A549 (cell line): Measurements from ENCODE around the gene CASP10. TPM values are rescaled to one million over a fixed set of nuclear protein-coding genes. Genes with fewer than 3 reads are reported as not detected.

Source experiments
- ATAC-seq, 2 experiments: fragments of 200-7000 bp in 1 of 2; fragments of >200 bp in 1 of 2; cut with Nextera tagmentation in 1 of 2; cut with Tn5 transposase in 1 of 2; 3 replicates each; pipeline versions ENCODE4 v1.8.0 to v1.9.1; 2018 to 2020; ENCODE audit warnings: mild to moderate bottlenecking in 1 of 2, moderate library complexity in 1 of 2
- CTCF ChIA-PET: fragments of 300-600 bp; sonication (Branson Sonifier 250); formaldehyde crosslinking; extraction: SDS; loops from one replicate; lab custom pipeline; 2021; ENCODE audit warnings: antibody characterized with exemption, inconsistent platforms; lab: Yijun Ruan, JAX
- POLR2A ChIA-PET: fragments of 350-600 bp; formaldehyde crosslinking; extraction: SDS; loops from one replicate; lab custom pipeline; 2021; ENCODE audit warnings: antibody characterized with exemption, inconsistent platforms; lab: Yijun Ruan, JAX
- DNase-seq, 2 experiments: peaks; one replicate each; pipeline versions ENCODE4 v3.0.0 to v3.0.0-alpha.2; 2011 to 2016; ENCODE audit warnings: low read depth in 1 of 2, low spot score in 1 of 2
- FAIRE-seq: peaks from 2 replicates; lab custom pipeline; 2011; peaks lifted over from hg19 to GRCh38; lab: Jason Lieb, UNC
- H3K27ac ChIP-seq, 2 experiments: fragments of >200 bp; sonication (Bioruptor Twin); formaldehyde crosslinking; 3 replicates each; pipeline ENCODE4 v1.5.1; 2016 to 2017
- H3K4me1 ChIP-seq: fragments of >200 bp; sonication (Bioruptor Twin); formaldehyde crosslinking; 3 replicates; pipeline ENCODE4 v1.6.1; 2016
- H3K4me2 ChIP-seq: fragments of >200 bp; sonication (Bioruptor Twin); formaldehyde crosslinking; 3 replicates; pipeline ENCODE4 v1.6.1; 2016
- H3K4me3 ChIP-seq: fragments of >200 bp; sonication (Bioruptor Twin); formaldehyde crosslinking; 3 replicates; pipeline ENCODE4 v1.5.1; 2016
- H3K9me3 ChIP-seq: fragments of >200 bp; sonication (Bioruptor Twin); formaldehyde crosslinking; 3 replicates; pipeline ENCODE4 v1.6.1; 2016
- BCL3 ChIP-seq: fragments of >200 bp; sonication (Bioruptor Twin); formaldehyde crosslinking; IDR thresholded peaks from 3 replicates; pipeline ENCODE4 v1.6.1; 2016
- EP300 ChIP-seq, 2 experiments: fragments of >200 bp; sonication (Bioruptor Twin); formaldehyde crosslinking; IDR thresholded peaks; 2 replicates in 1 of 2; 3 replicates in 1 of 2; pipeline ENCODE4 v1.6.1; 2016 to 2017
- FOSB ChIP-seq: fragments of 250-450 bp; sonication (Bioruptor Pico); IDR thresholded peaks from 2 replicates; pipeline ENCODE4 v1.5.0; 2020; ENCODE audit warnings: mild to moderate bottlenecking, moderate library complexity
- HES2 ChIP-seq: fragments of >200 bp; sonication (Bioruptor Twin); formaldehyde crosslinking; IDR thresholded peaks from 2 replicates; pipeline ENCODE4 v1.6.1; 2016
- HOXB13 ChIP-seq: fragments of 250-450 bp; sonication (Bioruptor Pico); IDR thresholded peaks from 2 replicates; pipeline ENCODE4 v1.5.0; 2020; ENCODE audit warnings: low read depth, mild to moderate bottlenecking, moderate library complexity
- KDM1A ChIP-seq: fragments of 200-600 bp; sonication (generic); IDR thresholded peaks from 2 replicates; pipeline ENCODE4 v1.6.1; 2016; ENCODE audit warnings: low read depth, mild to moderate bottlenecking
- MAX ChIP-seq: IDR thresholded peaks from 2 replicates; pipeline ENCODE4 v1.6.1; 2012
- MYC ChIP-seq: IDR thresholded peaks from 2 replicates; pipeline ENCODE4 v1.6.1; 2012; ENCODE audit warnings: mild to moderate bottlenecking, inconsistent platforms, low read length, improper control_type of control experiment, borderline replicate concordance
- RAD21 ChIP-seq, 2 experiments: fragments of >200 bp in 1 of 2; sonication (Bioruptor Twin) in 1 of 2; formaldehyde crosslinking in 1 of 2; IDR thresholded peaks in 1 of 2; conservative IDR thresholded peaks in 1 of 2; 2 replicates in 1 of 2; 3 replicates in 1 of 2; pipeline ENCODE4 v1.6.1; 2012 to 2018; ENCODE audit warnings: inconsistent platforms in 1 of 2
- REST ChIP-seq: fragments of 200-600 bp; sonication (generic); IDR thresholded peaks from 2 replicates; pipeline ENCODE4 v1.6.1; 2016; ENCODE audit warnings: antibody characterized with exemption, mild to moderate bottlenecking, moderate library complexity
- TFCP2L1 ChIP-seq: fragments of 250-450 bp; sonication (Bioruptor Pico); IDR thresholded peaks from 2 replicates; pipeline ENCODE4 v1.5.0; 2021; ENCODE audit warnings: mild to moderate bottlenecking
- ZSCAN20 ChIP-seq: fragments of 250-450 bp; sonication (Bioruptor Pico); IDR thresholded peaks from 2 replicates; pipeline ENCODE4 v1.8.0; 2022; ENCODE audit warnings: mild to moderate bottlenecking, moderate library complexity
- WGBS: methylation state at CpG from one replicate; pipeline ENCODE4 v1.1.6; 2017; ENCODE audit errors: missing lambda C conversion rate; 5-methylcytosine and 5-hydroxymethylcytosine counted together
- polyA plus RNA-seq, 4 experiments: library from polyadenylated mRNA; depleted of rRNA in 3 of 4; stranded (reverse); fragments of >200 nt; fragmentation: RNase III in 1 of 4; extraction: RNeasy Plus Mini Kit Qiagen cat#74134 plus additional on column Dnase treatment in 1 of 4; gene quantifications; 2 replicates in 3 of 4; 3 replicates in 1 of 4; pipeline ENCODE4 v1.2.3, GENCODE V29; 2011 to 2017

The CASP10 gene
- polyA plus RNA-seq, 2 of the 4 experiments (the other 2 are of a cell fraction): 3.0 to 6.5 TPM

- peak; percentile 72; the same call in 2 of the 3 replicates for TF ChIP-seq BCL3
- TF ChIP-seq, all 56 proteins: peak for 8
These were observed 31.6 kb upstream of the CASP10 start (continued) for GRCh38 chr2:201151127-201151981.

GRCh38 chr2:201152517-201152916 is 30.4 kb upstream of the CASP10 start:
- DNase-seq (no peak), FAIRE-seq (no peak), ATAC-seq (no peak)
- ChIA-PET POLR2A (interaction anchor here (4.8 kb wide), 1 partner anchor 35 kb away, joined by 39 read pairs; the partner anchor contains the start of gene CFLAR), CTCF (interaction anchor here (0.6 to 2.4 kb wide), 7 partner anchors 27 to 190 kb away, joined by 3 to 12 read pairs (median 4); no protein-coding TSS in a partner anchor)
- no peak overlapping the region for H3K4me3 ChIP-seq
- peak overlapping the region; percentile 95 to 96 for H3K27ac ChIP-seq
- peak overlapping the region; percentile 92 for H3K4me2 ChIP-seq
- TF ChIP-seq MYC: no peak
- TF ChIP-seq HES2: no peak
- TF ChIP-seq TFCP2L1 (CRISPR knock-in tag): no peak
- no peak for TF ChIP-seq EP300 (IDR thresholded peaks at IDR 0.05)
- TF ChIP-seq ZSCAN20 (CRISPR knock-in tag): no peak
- TF ChIP-seq KDM1A: no peak
- WGBS: 100% methylated on average over 1 of the region's 1 CpG
- no peaks in the 10 kb centered on the region for H3K9me3 ChIP-seq
- peaks cover 61% of the 10 kb centered on the region for H3K4me1 ChIP-seq

GRCh38 chr2:201152999-201153815 is 29.7 kb upstream of the CASP10 start:
- Histone ChIP-seq H3K4me3 (no peak overlapping the region), H3K4me2 (no peak overlapping the region), H3K9me3 (no peaks in the 10 kb centered on the region), H3K4me1 (peaks cover 61% of the 10 kb centered on the region), H3K27ac (peak overlapping the region; percentile 95 to 96)
- TF ChIP-seq MAX: no peak
- no peak for TF ChIP-seq FOSB (CRISPR knock-in tag)
- TF ChIP-seq REST: no peak
- TF ChIP-seq HOXB13 (CRISPR knock-in tag): no peak
- no peak for TF ChIP-seq RAD21 (conservative IDR thresholded peaks at IDR 0.05 in 1 of 2, IDR thresholded peaks at IDR 0.05 in 1 of 2)
- ATAC-seq (no peak), FAIRE-seq (no peak), DNase-seq (no peak)
- WGBS: 95% methylated on average over 6 of the region's 6 CpGs
- ChIA-PET POLR2A (interaction anchor here (0.6 to 4.8 kb wide), 2 partner anchors 36 kb away, joined by 3 to 39 read pairs; partner anchors contain the start of gene CFLAR), CTCF (interaction anchor here (0.6 to 1.9 kb wide), 7 partner anchors 33 to 191 kb away, joined by 3 to 12 read pairs (median 4); no protein-coding TSS in a partner anchor)
